Measurements from ENCODE around the gene SRRM1. TPM values are rescaled to one million over a fixed set of nuclear protein-coding genes. Genes with fewer than 3 reads are reported as not detected.
A peak's percentile ranks its signal among the peaks of the same experiment; 100 is the strongest.

SRRM1 gene
- total RNA-seq, 4 donors from 2014 or later: 61.6 to 101 (median 89.0) TPM

DNA sequence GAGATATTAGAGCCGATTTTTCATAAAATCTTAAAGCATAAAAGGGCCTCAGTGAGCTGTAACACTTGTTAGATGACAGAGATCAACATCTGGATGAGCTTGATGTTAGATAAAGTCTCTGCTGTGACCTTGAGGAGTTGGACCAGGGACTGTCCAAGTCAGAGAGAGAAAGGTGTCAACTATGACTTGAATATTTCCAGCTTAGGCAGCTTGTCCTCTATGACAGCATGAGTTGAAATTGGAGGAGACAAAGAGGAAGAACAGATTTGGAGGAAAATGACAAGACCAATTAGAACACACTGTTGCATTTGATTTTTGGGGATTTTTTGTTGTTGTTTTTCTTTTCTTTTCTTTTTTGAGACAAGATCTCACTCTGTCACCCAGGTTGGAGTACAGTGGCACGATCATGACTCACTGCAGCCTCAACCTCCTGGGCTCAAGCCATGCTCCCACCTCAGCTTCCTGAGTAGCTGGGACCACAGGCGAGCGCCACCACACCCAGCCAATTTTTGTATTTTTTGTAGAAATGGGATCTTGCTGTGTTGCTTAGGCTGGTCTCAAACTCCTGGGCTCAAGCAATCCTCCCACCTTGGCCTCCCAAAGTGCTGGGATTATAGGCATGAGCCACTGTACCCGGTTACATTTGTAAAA lies 66.8 kb downstream of the SRRM1 start:
- DNase-seq (ENCODE audit: low spot score) (no peak), ATAC-seq (ENCODE audit: low FRiP score) (no peak)
- TF ChIP-seq, protein P1, sequence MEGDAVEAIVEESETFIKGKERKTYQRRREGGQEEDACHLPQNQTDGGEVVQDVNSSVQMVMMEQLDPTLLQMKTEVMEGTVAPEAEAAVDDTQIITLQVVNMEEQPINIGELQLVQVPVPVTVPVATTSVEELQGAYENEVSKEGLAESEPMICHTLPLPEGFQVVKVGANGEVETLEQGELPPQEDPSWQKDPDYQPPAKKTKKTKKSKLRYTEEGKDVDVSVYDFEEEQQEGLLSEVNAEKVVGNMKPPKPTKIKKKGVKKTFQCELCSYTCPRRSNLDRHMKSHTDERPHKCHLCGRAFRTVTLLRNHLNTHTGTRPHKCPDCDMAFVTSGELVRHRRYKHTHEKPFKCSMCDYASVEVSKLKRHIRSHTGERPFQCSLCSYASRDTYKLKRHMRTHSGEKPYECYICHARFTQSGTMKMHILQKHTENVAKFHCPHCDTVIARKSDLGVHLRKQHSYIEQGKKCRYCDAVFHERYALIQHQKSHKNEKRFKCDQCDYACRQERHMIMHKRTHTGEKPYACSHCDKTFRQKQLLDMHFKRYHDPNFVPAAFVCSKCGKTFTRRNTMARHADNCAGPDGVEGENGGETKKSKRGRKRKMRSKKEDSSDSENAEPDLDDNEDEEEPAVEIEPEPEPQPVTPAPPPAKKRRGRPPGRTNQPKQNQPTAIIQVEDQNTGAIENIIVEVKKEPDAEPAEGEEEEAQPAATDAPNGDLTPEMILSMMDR (IDR thresholded peaks at IDR 0.05): no peak

DNA sequence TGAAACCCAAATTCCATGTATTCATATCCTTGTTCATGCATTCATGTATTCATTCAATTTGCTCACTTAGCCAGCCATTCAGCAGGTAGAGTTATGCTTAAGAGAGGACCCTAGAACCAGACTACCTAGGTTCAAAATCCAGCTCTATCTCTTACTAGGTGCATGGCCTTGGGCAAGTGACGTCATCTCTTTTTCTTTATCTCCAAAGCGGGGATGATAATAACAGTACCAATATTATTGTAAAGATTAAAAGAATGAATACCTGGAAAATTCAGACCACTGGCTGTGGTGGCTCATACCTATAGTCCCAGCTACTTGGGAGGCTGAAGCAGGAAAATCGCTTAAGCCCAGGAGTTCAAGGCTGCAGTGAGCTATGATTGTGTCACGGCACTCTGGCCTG lies 68.2 kb downstream of the SRRM1 start:
- TF ChIP-seq, protein P1 (IDR thresholded peaks at IDR 0.05): no peak
- ATAC-seq (ENCODE audit: low FRiP score) (no peak), DNase-seq (ENCODE audit: low spot score) (no peak)

DNA sequence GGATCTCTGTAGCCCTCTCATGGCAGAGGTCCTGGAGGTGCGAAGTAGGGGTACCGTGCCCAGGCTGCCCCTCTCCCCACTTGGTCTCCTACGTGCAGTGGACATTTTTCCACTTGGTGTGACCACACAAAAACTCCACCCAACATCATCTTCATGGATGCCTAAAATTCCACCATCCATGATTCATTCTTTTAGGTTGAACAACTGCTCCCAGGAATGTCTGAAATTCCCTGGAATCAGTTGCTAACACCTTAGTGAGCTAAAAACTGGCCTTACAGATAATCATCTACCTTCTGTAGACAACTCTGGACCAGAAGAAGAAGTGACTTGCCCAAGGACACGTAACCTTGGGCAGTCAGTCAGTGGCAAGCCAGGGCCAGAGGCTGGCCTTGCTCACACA lies 70.1 kb downstream of the SRRM1 start:
- ATAC-seq (ENCODE audit: low FRiP score) (no peak), DNase-seq (ENCODE audit: low spot score) (no peak)
- TF ChIP-seq, protein P1 (IDR thresholded peaks at IDR 0.05): no peak

DNA sequence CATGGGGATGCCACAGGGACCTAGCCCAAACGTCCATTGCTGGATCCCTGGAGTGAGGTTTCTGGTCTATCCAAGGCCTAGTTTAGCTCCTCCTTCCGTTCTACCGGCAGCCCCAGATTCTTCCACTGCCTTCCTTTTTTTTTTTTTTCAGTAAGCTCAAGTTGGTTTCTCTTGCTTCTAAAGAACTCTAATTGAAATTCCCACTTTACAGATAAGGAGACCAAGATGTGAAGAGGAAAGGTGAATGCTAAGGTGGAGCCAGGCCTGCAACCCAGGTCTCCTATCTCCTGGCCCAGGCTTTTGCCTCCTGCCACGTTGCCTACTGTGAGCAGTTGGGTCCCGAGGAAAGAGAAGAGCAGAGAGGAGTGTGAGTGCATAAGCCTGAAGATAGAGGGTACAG lies 70.6 kb downstream of the SRRM1 start:
- DNase-seq (ENCODE audit: low spot score) (no peak), ATAC-seq (ENCODE audit: low FRiP score) (no peak)
- TF ChIP-seq, protein P1 (IDR thresholded peaks at IDR 0.05): no peak

DNA sequence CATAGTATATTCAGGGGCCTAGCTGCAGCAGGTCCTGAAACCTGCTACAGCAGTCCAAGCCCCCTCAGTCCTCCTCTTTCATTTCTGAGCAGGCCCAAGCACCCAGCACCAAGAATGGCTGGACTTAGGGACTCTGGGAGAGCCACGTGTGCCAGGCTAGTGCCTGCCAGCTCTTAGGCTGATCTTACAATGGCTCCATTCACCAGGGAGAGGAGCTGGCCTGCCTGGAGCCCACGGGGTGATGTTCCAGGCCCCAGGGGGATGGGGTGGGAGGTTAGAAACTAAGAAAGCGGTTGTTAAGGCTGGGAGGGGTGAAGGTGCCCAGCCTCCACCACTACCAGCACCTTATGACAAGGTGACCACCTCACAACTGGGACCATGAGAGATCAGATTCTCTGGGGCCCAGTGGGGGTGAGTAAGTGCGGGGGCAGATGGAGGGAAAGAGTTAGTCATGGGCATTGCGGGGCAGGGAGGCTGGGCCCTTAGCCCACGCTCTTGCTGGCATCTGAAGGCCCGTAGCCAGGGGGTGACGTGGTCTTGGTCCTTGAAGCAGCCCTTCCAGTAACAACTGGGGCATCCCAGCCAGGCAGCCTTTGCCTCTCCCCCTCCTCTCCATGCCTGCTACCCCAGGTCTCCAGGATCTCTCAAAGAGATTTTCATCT lies 71.9 kb downstream of the SRRM1 start:
- TF ChIP-seq, protein P1 (IDR thresholded peaks at IDR 0.05): no peak
- ATAC-seq (ENCODE audit: low FRiP score) (peak; percentile 27), DNase-seq (ENCODE audit: low spot score) (no peak)

DNA sequence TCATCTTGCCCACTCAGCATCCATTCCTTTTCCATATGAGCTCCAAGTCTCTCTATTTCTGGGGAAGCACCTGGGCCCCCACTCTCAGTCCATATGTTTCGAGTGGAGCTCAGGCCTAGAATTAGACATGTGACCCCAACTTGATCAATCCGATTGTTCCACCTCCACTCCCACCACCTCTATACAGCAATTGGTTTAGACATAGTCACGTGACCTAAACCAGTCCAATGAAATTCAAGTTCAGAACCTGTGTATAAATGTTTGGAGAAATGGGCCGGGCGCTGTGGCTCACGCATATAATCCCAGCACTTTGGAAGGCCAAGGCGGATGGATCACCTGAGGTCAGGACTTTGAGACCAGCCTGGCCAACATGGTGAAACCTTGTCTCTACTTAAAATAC lies 72.6 kb downstream of the SRRM1 start:
- DNase-seq (ENCODE audit: low spot score): no peak

More for the DNA sequence above, 72.6 kb downstream of the SRRM1 start:
- TF ChIP-seq, protein P1 (IDR thresholded peaks at IDR 0.05): no peak
- ATAC-seq (ENCODE audit: low FRiP score): no peak
